ENCODE results near the gene PRXL2C. TPM values are rescaled to one million over a fixed set of nuclear protein-coding genes. Genes with fewer than 3 reads are reported as not detected.

The PRXL2C gene
- total and polyA plus RNA-seq, 9 of the 15 experiments (the other 6 are each of a cell fraction or from before 2014, with no cell fraction given): 3.6 to 15.3 (median 10.6) TPM

DNA sequence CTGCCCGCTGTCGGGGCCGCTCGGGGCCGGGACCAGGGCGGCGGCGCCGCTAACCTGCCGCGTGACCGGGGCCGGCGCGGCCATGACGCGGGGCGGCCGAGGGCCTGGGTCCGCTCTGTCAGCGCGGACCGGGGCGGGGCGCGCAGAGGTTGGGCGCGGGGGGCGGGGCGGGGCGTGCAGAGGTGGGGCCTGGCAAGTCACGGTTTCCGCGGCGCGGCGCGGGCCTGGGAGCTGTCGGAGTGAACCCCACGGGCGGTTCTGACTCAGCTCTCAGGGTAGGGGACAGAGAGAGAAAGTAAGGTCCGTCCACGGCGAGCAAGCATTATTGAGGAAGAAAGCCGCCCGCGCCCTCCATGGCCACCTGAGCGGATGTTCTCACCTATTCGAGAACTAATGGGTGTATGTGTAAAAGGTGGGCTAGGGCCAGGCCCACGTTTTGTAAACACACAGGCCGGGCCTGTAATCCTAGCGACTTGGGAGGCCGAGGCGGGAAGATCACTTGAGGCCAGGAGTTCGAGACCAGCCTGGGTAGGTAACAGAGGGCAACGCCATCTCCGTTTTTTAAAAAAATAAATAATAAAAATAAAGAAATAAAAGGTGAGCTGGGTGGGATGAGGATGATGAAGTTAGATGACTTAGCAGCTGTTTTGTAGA, at the start of gene PRXL2C (continued):
- no peak for TF ChIP-seq MCM5 (IDR thresholded peaks at IDR 0.05; ENCODE audit: low read depth)
- no peak for TF ChIP-seq CHCHD3 (CRISPR knock-in tag; IDR thresholded peaks at IDR 0.05)
- no peak for TF ChIP-seq PRPF4 (IDR thresholded peaks at IDR 0.05; ENCODE audit: insufficient read depth, low read depth, low read length, poor library complexity, severe bottlenecking)
- TF ChIP-seq, protein P1, sequence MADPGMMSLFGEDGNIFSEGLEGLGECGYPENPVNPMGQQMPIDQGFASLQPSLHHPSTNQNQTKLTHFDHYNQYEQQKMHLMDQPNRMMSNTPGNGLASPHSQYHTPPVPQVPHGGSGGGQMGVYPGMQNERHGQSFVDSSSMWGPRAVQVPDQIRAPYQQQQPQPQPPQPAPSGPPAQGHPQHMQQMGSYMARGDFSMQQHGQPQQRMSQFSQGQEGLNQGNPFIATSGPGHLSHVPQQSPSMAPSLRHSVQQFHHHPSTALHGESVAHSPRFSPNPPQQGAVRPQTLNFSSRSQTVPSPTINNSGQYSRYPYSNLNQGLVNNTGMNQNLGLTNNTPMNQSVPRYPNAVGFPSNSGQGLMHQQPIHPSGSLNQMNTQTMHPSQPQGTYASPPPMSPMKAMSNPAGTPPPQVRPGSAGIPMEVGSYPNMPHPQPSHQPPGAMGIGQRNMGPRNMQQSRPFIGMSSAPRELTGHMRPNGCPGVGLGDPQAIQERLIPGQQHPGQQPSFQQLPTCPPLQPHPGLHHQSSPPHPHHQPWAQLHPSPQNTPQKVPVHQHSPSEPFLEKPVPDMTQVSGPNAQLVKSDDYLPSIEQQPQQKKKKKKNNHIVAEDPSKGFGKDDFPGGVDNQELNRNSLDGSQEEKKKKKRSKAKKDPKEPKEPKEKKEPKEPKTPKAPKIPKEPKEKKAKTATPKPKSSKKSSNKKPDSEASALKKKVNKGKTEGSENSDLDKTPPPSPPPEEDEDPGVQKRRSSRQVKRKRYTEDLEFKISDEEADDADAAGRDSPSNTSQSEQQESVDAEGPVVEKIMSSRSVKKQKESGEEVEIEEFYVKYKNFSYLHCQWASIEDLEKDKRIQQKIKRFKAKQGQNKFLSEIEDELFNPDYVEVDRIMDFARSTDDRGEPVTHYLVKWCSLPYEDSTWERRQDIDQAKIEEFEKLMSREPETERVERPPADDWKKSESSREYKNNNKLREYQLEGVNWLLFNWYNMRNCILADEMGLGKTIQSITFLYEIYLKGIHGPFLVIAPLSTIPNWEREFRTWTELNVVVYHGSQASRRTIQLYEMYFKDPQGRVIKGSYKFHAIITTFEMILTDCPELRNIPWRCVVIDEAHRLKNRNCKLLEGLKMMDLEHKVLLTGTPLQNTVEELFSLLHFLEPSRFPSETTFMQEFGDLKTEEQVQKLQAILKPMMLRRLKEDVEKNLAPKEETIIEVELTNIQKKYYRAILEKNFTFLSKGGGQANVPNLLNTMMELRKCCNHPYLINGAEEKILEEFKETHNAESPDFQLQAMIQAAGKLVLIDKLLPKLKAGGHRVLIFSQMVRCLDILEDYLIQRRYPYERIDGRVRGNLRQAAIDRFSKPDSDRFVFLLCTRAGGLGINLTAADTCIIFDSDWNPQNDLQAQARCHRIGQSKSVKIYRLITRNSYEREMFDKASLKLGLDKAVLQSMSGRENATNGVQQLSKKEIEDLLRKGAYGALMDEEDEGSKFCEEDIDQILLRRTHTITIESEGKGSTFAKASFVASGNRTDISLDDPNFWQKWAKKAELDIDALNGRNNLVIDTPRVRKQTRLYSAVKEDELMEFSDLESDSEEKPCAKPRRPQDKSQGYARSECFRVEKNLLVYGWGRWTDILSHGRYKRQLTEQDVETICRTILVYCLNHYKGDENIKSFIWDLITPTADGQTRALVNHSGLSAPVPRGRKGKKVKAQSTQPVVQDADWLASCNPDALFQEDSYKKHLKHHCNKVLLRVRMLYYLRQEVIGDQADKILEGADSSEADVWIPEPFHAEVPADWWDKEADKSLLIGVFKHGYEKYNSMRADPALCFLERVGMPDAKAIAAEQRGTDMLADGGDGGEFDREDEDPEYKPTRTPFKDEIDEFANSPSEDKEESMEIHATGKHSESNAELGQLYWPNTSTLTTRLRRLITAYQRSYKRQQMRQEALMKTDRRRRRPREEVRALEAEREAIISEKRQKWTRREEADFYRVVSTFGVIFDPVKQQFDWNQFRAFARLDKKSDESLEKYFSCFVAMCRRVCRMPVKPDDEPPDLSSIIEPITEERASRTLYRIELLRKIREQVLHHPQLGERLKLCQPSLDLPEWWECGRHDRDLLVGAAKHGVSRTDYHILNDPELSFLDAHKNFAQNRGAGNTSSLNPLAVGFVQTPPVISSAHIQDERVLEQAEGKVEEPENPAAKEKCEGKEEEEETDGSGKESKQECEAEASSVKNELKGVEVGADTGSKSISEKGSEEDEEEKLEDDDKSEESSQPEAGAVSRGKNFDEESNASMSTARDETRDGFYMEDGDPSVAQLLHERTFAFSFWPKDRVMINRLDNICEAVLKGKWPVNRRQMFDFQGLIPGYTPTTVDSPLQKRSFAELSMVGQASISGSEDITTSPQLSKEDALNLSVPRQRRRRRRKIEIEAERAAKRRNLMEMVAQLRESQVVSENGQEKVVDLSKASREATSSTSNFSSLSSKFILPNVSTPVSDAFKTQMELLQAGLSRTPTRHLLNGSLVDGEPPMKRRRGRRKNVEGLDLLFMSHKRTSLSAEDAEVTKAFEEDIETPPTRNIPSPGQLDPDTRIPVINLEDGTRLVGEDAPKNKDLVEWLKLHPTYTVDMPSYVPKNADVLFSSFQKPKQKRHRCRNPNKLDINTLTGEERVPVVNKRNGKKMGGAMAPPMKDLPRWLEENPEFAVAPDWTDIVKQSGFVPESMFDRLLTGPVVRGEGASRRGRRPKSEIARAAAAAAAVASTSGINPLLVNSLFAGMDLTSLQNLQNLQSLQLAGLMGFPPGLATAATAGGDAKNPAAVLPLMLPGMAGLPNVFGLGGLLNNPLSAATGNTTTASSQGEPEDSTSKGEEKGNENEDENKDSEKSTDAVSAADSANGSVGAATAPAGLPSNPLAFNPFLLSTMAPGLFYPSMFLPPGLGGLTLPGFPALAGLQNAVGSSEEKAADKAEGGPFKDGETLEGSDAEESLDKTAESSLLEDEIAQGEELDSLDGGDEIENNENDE (IDR thresholded peaks at IDR 0.05; ENCODE audit: low read depth, low read length): no peak
- no peak for TF ChIP-seq ZNF133 (CRISPR knock-in tag; IDR thresholded peaks at IDR 0.05)
- TF ChIP-seq ZNF3 (CRISPR knock-in tag; IDR thresholded peaks at IDR 0.05): no peak
- TF ChIP-seq, protein P2, sequence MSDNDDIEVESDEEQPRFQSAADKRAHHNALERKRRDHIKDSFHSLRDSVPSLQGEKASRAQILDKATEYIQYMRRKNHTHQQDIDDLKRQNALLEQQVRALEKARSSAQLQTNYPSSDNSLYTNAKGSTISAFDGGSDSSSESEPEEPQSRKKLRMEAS (CRISPR knock-in tag; IDR thresholded peaks at IDR 0.05): no peak; the same call in 1 of the 2 replicates
- TF ChIP-seq, protein P3, sequence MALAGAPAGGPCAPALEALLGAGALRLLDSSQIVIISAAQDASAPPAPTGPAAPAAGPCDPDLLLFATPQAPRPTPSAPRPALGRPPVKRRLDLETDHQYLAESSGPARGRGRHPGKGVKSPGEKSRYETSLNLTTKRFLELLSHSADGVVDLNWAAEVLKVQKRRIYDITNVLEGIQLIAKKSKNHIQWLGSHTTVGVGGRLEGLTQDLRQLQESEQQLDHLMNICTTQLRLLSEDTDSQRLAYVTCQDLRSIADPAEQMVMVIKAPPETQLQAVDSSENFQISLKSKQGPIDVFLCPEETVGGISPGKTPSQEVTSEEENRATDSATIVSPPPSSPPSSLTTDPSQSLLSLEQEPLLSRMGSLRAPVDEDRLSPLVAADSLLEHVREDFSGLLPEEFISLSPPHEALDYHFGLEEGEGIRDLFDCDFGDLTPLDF (CRISPR knock-in tag; IDR thresholded peaks at IDR 0.05): no peak
- TF ChIP-seq EHMT2 (IDR thresholded peaks at IDR 0.05): no peak
- TF ChIP-seq PTTG1 (tag; IDR thresholded peaks at IDR 0.05; ENCODE audit: low read depth): no peak
- no peak for TF ChIP-seq ZNF444 (CRISPR knock-in tag; IDR thresholded peaks at IDR 0.05)
